ENCODE results near the gene ADCY5.

ADCY5 gene

DNA sequence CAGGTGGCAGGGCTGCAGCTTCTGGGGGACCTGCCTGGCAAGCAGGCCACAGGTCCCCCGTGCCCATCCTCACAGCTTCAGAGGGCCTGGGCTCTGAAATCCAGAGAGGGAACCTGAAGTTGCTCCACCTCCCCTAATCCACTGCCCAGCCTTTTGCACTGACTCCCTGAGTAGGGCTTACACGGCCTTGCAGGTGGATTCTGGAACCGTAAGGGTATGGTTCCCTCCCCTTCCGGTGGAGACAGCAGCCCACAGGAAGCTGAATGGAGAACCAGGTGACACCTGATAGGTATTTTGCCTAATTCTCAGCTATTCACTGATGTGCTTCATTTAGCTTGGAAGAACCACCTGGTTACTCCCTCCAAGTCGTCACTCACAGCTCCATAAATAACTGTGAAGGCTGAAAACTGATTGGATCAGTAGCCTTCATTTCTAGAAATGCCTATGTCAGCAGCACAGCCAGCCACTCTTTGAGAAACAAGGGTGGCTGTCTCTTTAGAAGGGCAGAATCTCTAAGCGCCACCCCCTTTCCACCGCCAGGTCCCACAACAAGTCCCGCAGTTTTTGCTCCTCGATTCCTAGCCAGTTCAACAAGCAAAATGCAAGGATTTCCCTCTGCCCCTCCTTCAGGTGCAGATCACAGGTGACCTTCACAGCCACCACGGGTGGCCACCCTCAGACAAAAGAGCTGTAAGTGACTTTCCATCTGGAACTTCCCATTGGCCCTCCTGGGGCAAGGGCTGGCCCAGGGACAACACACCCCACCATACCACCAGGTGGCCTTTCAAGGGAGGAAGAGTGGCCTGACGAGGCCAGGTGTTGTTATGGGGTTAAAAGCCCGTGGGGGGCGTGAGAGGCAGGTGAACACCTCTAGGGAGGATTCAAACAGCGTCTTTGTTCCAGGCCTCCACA lies 134.3 kb downstream of the ADCY5 start:
- Histone ChIP-seq H3K4me1 (ENCODE audit: control insufficient read depth, insufficient read depth, low read length) (peaks cover 15% of the 10 kb centered on the region), H3K27me3 (ENCODE audit: control insufficient read depth in 1 of 2, insufficient read depth in 2 of 2, low read length in 2 of 2) (no peaks in the 10 kb centered on the region), H3K4me3 (ENCODE audit: low read length in 2 of 2) (no peak overlapping the region), H3K9me3 (ENCODE audit: control insufficient read depth in 2 of 2, low read length in 2 of 2) (no peaks in the 10 kb centered on the region), H3K9ac (ENCODE audit: low read length in 2 of 2) (no peak overlapping the region), H3K27ac (ENCODE audit: low read length) (no peak overlapping the region), H3K36me3 (ENCODE audit: control insufficient read depth in 2 of 2, insufficient read depth in 2 of 2, low read length in 2 of 2) (peaks cover 27 to 53% of the 10 kb centered on the region in 2 donors)

GRCh38 chr3:123313889-123314288 lies 135.0 kb downstream of the ADCY5 start:
- Histone ChIP-seq H3K27ac (ENCODE audit: low read length) (peak overlapping the region; percentile 58), H3K27me3 (ENCODE audit: control insufficient read depth in 1 of 2, insufficient read depth in 2 of 2, low read length in 2 of 2) (no peaks in the 10 kb centered on the region), H3K9ac (ENCODE audit: low read length in 2 of 2) (no peak overlapping the region), H3K4me3 (ENCODE audit: low read length in 2 of 2) (no peak overlapping the region), H3K4me1 (ENCODE audit: control insufficient read depth, insufficient read depth, low read length) (peaks cover 15% of the 10 kb centered on the region), H3K36me3 (ENCODE audit: control insufficient read depth in 2 of 2, insufficient read depth in 2 of 2, low read length in 2 of 2) (peaks cover 29 to 56% of the 10 kb centered on the region in 2 donors), H3K9me3 (ENCODE audit: control insufficient read depth in 2 of 2, low read length in 2 of 2) (no peaks in the 10 kb centered on the region)

- Histone ChIP-seq H3K4me3 (ENCODE audit: low read length in 2 of 2) (no peak overlapping the region), H3K36me3 (ENCODE audit: control insufficient read depth in 2 of 2, insufficient read depth in 2 of 2, low read length in 2 of 2) (peaks cover 23 to 48% of the 10 kb centered on the region in 2 donors), H3K9ac (ENCODE audit: low read length in 2 of 2) (no peak overlapping the region), H3K27ac (ENCODE audit: low read length) (peak overlapping the region; percentile 58), H3K4me1 (ENCODE audit: control insufficient read depth, insufficient read depth, low read length) (peaks cover 15% of the 10 kb centered on the region), H3K9me3 (ENCODE audit: control insufficient read depth in 2 of 2, low read length in 2 of 2) (no peaks in the 10 kb centered on the region), H3K27me3 (ENCODE audit: control insufficient read depth in 1 of 2, insufficient read depth in 2 of 2, low read length in 2 of 2) (no peaks in the 10 kb centered on the region)
These were observed 136.3 kb downstream of the ADCY5 start for GRCh38 chr3:123312331-123313265.

GRCh38 chr3:123311201-123311600 lies 137.7 kb downstream of the ADCY5 start:
- H3K9ac ChIP-seq (ENCODE audit: low read length in 2 of 2): no peak overlapping the region
- no peaks in the 10 kb centered on the region for H3K9me3 ChIP-seq (ENCODE audit: control insufficient read depth in 2 of 2, low read length in 2 of 2)
- peaks cover 19 to 53% of the 10 kb centered on the region in 2 donors for H3K36me3 ChIP-seq (ENCODE audit: control insufficient read depth in 2 of 2, insufficient read depth in 2 of 2, low read length in 2 of 2)
- no peaks in the 10 kb centered on the region for H3K27me3 ChIP-seq (ENCODE audit: control insufficient read depth in 1 of 2, insufficient read depth in 2 of 2, low read length in 2 of 2)
- no peak overlapping the region for H3K27ac ChIP-seq (ENCODE audit: low read length)
- peaks cover 15% of the 10 kb centered on the region for H3K4me1 ChIP-seq (ENCODE audit: control insufficient read depth, insufficient read depth, low read length)
- no peak overlapping the region for H3K4me3 ChIP-seq (ENCODE audit: low read length in 2 of 2)

- Histone ChIP-seq H3K27ac (ENCODE audit: low read length) (no peak overlapping the region), H3K9ac (ENCODE audit: low read length in 2 of 2) (no peak overlapping the region), H3K4me1 (ENCODE audit: control insufficient read depth, insufficient read depth, low read length) (peaks cover 15% of the 10 kb centered on the region), H3K36me3 (ENCODE audit: control insufficient read depth in 2 of 2, insufficient read depth in 2 of 2, low read length in 2 of 2) (peaks cover 19 to 53% of the 10 kb centered on the region in 2 donors), H3K9me3 (ENCODE audit: control insufficient read depth in 2 of 2, low read length in 2 of 2) (no peaks in the 10 kb centered on the region), H3K4me3 (ENCODE audit: low read length in 2 of 2) (no peak overlapping the region), H3K27me3 (ENCODE audit: control insufficient read depth in 1 of 2, insufficient read depth in 2 of 2, low read length in 2 of 2) (no peaks in the 10 kb centered on the region)
These were observed 138.1 kb downstream of the ADCY5 start for GRCh38 chr3:123310741-123311140.

GRCh38 chr3:123310186-123310585 lies 138.7 kb downstream of the ADCY5 start:
- Histone ChIP-seq H3K9ac (ENCODE audit: low read length in 2 of 2) (no peak overlapping the region), H3K27me3 (ENCODE audit: control insufficient read depth in 1 of 2, insufficient read depth in 2 of 2, low read length in 2 of 2) (no peaks in the 10 kb centered on the region), H3K27ac (ENCODE audit: low read length) (no peak overlapping the region), H3K36me3 (ENCODE audit: control insufficient read depth in 2 of 2, insufficient read depth in 2 of 2, low read length in 2 of 2) (peaks cover 22 to 50% of the 10 kb centered on the region in 2 donors), H3K4me1 (ENCODE audit: control insufficient read depth, insufficient read depth, low read length) (peaks cover 18% of the 10 kb centered on the region), H3K4me3 (ENCODE audit: low read length in 2 of 2) (no peak overlapping the region), H3K9me3 (ENCODE audit: control insufficient read depth in 2 of 2, low read length in 2 of 2) (no peaks in the 10 kb centered on the region)

- Histone ChIP-seq H3K36me3 (ENCODE audit: control insufficient read depth in 2 of 2, insufficient read depth in 2 of 2, low read length in 2 of 2) (peaks cover 37 to 52% of the 10 kb centered on the region in 2 donors), H3K9ac (ENCODE audit: low read length in 2 of 2) (no peak overlapping the region), H3K4me3 (ENCODE audit: low read length in 2 of 2) (no peak overlapping the region), H3K4me1 (ENCODE audit: control insufficient read depth, insufficient read depth, low read length) (peaks cover 4% of the 10 kb centered on the region), H3K9me3 (ENCODE audit: control insufficient read depth in 2 of 2, low read length in 2 of 2) (no peaks in the 10 kb centered on the region), H3K27ac (ENCODE audit: low read length) (no peak overlapping the region), H3K27me3 (ENCODE audit: control insufficient read depth in 1 of 2, insufficient read depth in 2 of 2, low read length in 2 of 2) (no peaks in the 10 kb centered on the region)
These were observed 141.8 kb downstream of the ADCY5 start for GRCh38 chr3:123307064-123307463.

- H3K9me3 ChIP-seq (ENCODE audit: control insufficient read depth in 2 of 2, low read length in 2 of 2): no peaks in the 10 kb centered on the region
- no peaks in the 10 kb centered on the region for H3K27me3 ChIP-seq (ENCODE audit: control insufficient read depth in 1 of 2, insufficient read depth in 2 of 2, low read length in 2 of 2)
- H3K4me1 ChIP-seq (ENCODE audit: control insufficient read depth, insufficient read depth, low read length): peaks cover 4% of the 10 kb centered on the region
- H3K9ac ChIP-seq (ENCODE audit: low read length in 2 of 2): no peak overlapping the region
- peaks cover 44 to 56% of the 10 kb centered on the region in 2 donors for H3K36me3 ChIP-seq (ENCODE audit: control insufficient read depth in 2 of 2, insufficient read depth in 2 of 2, low read length in 2 of 2)
- H3K4me3 ChIP-seq (ENCODE audit: low read length in 2 of 2): no peak overlapping the region
- H3K27ac ChIP-seq (ENCODE audit: low read length): no peak overlapping the region
These were observed 143.7 kb downstream of the ADCY5 start for GRCh38 chr3:123305192-123305591.

DNA sequence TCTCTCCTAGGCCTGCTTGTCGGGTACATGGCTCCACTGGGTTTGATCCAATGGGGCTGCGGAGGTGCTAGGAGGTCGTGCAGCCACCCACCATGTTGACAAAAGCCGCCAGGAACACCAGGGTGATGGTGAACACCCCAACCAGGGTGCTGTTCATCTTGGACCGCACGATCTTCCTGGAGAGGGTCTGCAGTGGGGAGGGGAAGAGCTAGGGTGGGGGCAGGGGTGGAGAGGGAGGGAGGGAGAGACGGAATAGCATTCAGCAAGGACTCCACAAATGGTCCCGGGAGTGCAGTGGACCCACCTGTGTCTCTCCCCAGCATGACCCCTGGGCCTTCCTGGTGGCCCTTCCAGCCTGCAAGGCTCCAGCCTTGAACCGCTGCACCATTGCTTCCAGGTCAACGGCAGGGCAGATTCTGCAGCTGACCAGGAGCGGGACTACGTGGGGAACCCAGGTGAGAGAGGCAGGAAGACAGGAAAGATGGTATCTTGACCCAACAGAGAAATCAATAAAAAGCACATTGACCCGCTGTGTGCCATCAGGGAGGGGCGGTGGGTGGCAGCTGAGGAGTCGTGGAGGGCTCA lies 144.8 kb downstream of the ADCY5 start:
- no peak overlapping the region for H3K9ac ChIP-seq (ENCODE audit: low read length in 2 of 2)
- no peak overlapping the region for H3K4me3 ChIP-seq (ENCODE audit: low read length in 2 of 2)
- H3K4me1 ChIP-seq (ENCODE audit: control insufficient read depth, insufficient read depth, low read length): peaks cover 4% of the 10 kb centered on the region
- H3K27ac ChIP-seq (ENCODE audit: low read length): no peak overlapping the region
- H3K36me3 ChIP-seq (ENCODE audit: control insufficient read depth in 2 of 2, insufficient read depth in 2 of 2, low read length in 2 of 2): peaks cover 47 to 58% of the 10 kb centered on the region in 2 donors
- no peaks in the 10 kb centered on the region for H3K27me3 ChIP-seq (ENCODE audit: control insufficient read depth in 1 of 2, insufficient read depth in 2 of 2, low read length in 2 of 2)
- H3K9me3 ChIP-seq (ENCODE audit: control insufficient read depth in 2 of 2, low read length in 2 of 2): no peaks in the 10 kb centered on the region

GRCh38 chr3:123302961-123303360 lies 145.9 kb downstream of the ADCY5 start:
- peaks cover 54 to 66% of the 10 kb centered on the region in 2 donors for H3K36me3 ChIP-seq (ENCODE audit: control insufficient read depth in 2 of 2, insufficient read depth in 2 of 2, low read length in 2 of 2)
- H3K27ac ChIP-seq (ENCODE audit: low read length): no peak overlapping the region
- H3K9me3 ChIP-seq (ENCODE audit: control insufficient read depth in 2 of 2, low read length in 2 of 2): no peaks in the 10 kb centered on the region
- no peaks in the 10 kb centered on the region for H3K27me3 ChIP-seq (ENCODE audit: control insufficient read depth in 1 of 2, insufficient read depth in 2 of 2, low read length in 2 of 2)
- H3K9ac ChIP-seq (ENCODE audit: low read length in 2 of 2): no peak overlapping the region
- peaks cover 4% of the 10 kb centered on the region for H3K4me1 ChIP-seq (ENCODE audit: control insufficient read depth, insufficient read depth, low read length)
- H3K4me3 ChIP-seq (ENCODE audit: low read length in 2 of 2): no peak overlapping the region

All from stomach smooth muscle (tissue), 2 donors.